Activated naive CD4-positive, alpha-beta T cell treated with anti-CD3 and anti-CD28 coated beads, Interleukin-2, amount 10 ng/mL, durations not matched to agents 5 hours and 36 hours (primary cell): ENCODE measurements around the gene ZBTB20. TPM values are rescaled to one million over a fixed set of nuclear protein-coding genes. Genes with fewer than 3 reads are reported as not detected.

Experiments used
- microRNA-seq: library from miRNA; unstranded; fragments of <30 nt; microRNA quantifications from one replicate; pipeline ENCODE4 v1.2.0, GENCODE V29; 2022; ENCODE audit warnings: borderline microRNAs expressed, borderline replicate concordance
- total RNA-seq, 2 experiments: library from RNA; stranded (reverse); gene quantifications; one replicate each; pipeline ENCODE4 v1.2.3, GENCODE V29; 2021

The ZBTB20 gene
- 10 to 100 TPM; 12.0 to 15.1 TPM for total RNA-seq

DNA sequence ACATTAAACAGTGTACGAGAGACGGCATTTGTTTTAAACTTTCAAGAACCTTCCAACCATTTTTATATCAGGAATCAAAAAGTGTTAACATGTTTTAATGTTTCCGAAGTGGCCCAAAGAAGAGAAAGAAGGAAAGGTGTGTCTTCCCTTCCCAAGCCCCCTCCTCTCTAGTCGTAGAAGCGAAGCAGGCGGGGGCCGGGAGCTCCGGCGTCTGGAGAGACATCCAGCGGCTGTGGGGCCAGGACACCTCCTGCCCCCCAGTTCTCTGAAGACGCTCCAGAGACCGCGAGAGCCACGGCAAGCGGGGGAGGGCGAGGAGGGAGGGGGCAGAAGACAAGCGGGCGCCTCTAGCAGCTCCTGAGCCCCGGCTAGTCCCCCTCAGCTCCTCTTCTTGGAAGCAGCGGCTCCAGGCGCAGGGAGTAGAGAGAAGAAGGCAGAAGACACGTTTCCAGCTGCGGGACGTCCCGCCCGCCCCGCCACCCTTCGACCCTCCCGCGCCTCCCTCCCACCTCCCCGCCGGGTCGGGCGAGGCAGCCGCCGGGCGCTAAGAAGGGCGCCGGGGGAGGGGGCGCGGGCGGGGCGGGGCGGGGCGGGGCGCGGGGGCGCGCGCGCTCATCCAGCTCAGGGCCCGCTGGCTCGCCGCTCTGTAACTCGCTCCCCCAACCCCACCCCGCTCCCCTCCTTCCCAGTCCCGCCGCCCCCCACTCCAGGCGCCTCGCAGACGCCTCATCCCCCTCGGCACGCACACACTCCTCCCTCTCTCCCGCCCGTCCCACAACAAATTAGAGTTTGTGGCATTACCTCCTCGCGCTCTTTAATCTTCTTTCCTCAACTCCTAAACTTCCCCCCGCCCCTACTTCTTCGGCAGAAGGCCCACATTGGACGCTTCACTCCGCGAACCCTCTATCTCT is at the start of gene ZBTB20:
Gene ZBTB20, minus strand, starts transcription at position 871 of the 911 bp plus-strand sequence.

DNA sequence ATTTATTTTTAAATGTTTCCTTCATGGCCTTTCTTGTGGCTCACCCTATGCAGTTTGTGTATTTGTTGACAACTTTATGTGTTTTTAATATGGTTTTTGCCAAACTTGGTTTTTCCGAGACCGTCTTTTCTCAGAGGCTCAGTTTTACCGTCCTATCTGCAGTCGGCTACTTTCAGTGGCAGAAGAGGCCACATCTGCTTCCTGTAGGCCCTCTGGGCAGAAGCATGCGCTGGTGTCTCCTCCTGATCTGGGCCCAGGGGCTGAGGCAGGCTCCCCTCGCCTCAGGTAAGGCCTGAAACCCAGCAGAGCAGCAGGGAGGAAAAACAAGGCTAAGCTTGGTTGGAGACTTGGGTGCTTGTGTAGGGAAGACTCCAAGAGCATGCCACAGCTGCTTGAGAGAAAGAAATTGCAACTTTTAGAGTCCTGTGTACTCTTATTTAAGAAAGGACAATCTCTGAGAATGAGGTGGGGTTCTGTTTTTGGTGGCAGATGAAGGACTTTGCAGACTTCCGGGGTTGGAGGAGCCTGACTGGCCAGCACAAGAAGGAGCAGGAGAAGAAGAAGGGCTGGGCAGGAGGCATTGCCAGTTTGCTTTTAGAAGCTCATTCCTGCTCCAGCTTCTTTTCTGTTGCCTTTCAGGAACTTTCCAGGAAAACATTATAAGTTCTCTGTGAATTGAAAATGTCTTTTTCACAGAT is 853.1 kb downstream of the ZBTB20 start, which contains the start of gene TIGIT:
Gene TIGIT, plus strand, starts transcription at position 191 of the 698 bp plus-strand sequence. Its CDS starts 34 bp downstream, at position 225.

Small RNA genes lying within 50 kb of the gene (microRNA-seq; reads per million reads assigned to microRNA genes)
- not detected for gene MIR4796
